ENCODE results near the gene SLC6A12.

SLC6A12 gene

DNA sequence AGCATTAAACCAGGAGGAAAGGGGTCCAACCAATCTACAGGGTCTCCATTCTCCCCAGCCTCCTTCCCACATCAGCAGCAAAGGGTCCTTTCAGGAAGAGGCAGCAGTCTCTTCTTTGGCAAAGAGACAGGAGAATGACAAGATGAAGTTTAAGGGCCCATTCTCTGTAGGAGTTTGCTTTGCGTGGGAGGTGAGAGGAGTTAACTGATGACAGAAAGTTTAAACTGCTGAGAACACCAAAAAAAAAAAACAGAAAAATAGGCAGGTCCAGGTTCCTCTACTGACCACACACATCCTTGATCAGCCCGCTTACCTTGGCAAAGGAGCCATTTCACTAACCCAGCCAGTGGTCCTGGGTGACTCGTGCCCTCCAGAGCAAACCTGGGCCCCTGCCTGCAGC is 43.0 kb upstream of the SLC6A12 start:
- TF ChIP-seq TOX (CRISPR knock-in tag; IDR thresholded peaks at IDR 0.05; ENCODE audit: borderline replicate concordance) = no peak
- TF ChIP-seq, protein P1, sequence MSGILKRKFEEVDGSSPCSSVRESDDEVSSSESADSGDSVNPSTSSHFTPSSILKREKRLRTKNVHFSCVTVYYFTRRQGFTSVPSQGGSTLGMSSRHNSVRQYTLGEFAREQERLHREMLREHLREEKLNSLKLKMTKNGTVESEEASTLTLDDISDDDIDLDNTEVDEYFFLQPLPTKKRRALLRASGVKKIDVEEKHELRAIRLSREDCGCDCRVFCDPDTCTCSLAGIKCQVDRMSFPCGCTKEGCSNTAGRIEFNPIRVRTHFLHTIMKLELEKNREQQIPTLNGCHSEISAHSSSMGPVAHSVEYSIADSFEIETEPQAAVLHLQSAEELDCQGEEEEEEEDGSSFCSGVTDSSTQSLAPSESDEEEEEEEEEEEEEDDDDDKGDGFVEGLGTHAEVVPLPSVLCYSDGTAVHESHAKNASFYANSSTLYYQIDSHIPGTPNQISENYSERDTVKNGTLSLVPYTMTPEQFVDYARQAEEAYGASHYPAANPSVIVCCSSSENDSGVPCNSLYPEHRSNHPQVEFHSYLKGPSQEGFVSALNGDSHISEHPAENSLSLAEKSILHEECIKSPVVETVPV (CRISPR knock-in tag; IDR thresholded peaks at IDR 0.05) = no peak
- TF ChIP-seq PPARA (CRISPR knock-in tag; IDR thresholded peaks at IDR 0.05; ENCODE audit: borderline replicate concordance) = no peak
- no peak for TF ChIP-seq CSDC2 (CRISPR knock-in tag; IDR thresholded peaks at IDR 0.05)
- ATAC-seq = no peak

DNA sequence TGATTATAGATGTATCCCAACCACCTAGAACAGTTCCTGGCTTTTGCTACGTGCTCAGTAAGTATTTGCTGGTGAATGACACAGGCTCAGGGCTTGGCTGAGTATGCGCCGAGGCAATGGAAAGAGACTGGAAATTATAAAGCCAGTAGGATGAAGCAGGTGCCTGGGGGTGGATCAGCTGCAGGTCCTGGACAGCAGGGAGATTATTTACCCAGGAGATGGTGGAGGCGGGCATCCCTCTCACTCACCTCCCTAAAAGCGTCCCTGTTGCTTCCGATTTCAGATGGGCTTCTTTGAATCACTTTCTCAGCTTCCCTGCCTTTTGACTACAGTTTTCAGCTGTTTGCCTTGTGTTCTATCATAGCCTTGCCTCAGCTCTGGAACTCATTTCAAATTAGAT is 42.3 kb upstream of the SLC6A12 start:
- ATAC-seq = no peak
- TF ChIP-seq ISL1 (CRISPR knock-in tag; IDR thresholded peaks at IDR 0.05) (no peak), ZNF70 (CRISPR knock-in tag; IDR thresholded peaks at IDR 0.05) (no peak), ARNTL (CRISPR knock-in tag; IDR thresholded peaks at IDR 0.05; ENCODE audit: borderline replicate concordance, low read depth) (no peak), RARB (CRISPR knock-in tag; IDR thresholded peaks at IDR 0.05) (no peak), PPARA (CRISPR knock-in tag; IDR thresholded peaks at IDR 0.05; ENCODE audit: borderline replicate concordance) (no peak), BACH2 (CRISPR knock-in tag; IDR thresholded peaks at IDR 0.05; ENCODE audit: borderline replicate concordance) (no peak), GLIS3 (CRISPR knock-in tag; IDR thresholded peaks at IDR 0.05) (no peak), SNAI2 (CRISPR knock-in tag; IDR thresholded peaks at IDR 0.05) (no peak), CSDC2 (CRISPR knock-in tag; IDR thresholded peaks at IDR 0.05) (no peak), ZC3H10 (CRISPR knock-in tag; IDR thresholded peaks at IDR 0.05) (no peak), ESRRG (CRISPR knock-in tag; IDR thresholded peaks at IDR 0.05) (no peak), ZNF565 (CRISPR knock-in tag; conservative IDR thresholded peaks at IDR 0.05; ENCODE audit: low read depth) (no peak), OSR1 (CRISPR knock-in tag; IDR thresholded peaks at IDR 0.05) (no peak)
- TF ChIP-seq, protein P2, sequence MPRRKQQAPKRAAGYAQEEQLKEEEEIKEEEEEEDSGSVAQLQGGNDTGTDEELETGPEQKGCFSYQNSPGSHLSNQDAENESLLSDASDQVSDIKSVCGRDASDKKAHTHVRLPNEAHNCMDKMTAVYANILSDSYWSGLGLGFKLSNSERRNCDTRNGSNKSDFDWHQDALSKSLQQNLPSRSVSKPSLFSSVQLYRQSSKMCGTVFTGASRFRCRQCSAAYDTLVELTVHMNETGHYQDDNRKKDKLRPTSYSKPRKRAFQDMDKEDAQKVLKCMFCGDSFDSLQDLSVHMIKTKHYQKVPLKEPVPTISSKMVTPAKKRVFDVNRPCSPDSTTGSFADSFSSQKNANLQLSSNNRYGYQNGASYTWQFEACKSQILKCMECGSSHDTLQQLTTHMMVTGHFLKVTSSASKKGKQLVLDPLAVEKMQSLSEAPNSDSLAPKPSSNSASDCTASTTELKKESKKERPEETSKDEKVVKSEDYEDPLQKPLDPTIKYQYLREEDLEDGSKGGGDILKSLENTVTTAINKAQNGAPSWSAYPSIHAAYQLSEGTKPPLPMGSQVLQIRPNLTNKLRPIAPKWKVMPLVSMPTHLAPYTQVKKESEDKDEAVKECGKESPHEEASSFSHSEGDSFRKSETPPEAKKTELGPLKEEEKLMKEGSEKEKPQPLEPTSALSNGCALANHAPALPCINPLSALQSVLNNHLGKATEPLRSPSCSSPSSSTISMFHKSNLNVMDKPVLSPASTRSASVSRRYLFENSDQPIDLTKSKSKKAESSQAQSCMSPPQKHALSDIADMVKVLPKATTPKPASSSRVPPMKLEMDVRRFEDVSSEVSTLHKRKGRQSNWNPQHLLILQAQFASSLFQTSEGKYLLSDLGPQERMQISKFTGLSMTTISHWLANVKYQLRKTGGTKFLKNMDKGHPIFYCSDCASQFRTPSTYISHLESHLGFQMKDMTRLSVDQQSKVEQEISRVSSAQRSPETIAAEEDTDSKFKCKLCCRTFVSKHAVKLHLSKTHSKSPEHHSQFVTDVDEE (CRISPR knock-in tag; IDR thresholded peaks at IDR 0.05) = no peak

DNA sequence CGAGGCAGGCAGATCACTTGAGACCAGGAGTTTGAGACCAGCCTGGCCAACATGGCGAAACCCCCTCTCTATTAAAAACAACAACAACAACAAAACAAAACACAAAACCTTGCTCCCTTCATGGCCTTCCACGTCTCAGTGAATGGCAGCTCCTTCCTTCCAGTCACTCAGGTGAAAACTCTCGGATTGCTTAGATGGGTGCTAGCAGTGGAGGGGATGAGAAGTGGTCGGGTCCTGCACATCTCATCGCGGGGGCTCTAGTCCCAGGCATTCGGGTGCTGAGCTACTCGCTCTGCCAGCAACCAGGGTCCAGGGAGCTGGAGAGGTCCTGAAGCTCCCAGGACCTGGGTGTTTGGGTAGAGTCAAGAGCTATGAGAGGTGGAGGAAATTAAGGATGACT is 41.0 kb upstream of the SLC6A12 start:
- no peak for ATAC-seq
- no peak for TF ChIP-seq ZNF565 (CRISPR knock-in tag; conservative IDR thresholded peaks at IDR 0.05; ENCODE audit: low read depth)
- TF ChIP-seq, protein P1 (CRISPR knock-in tag; IDR thresholded peaks at IDR 0.05) = no peak
- no peak for TF ChIP-seq BACH2 (CRISPR knock-in tag; IDR thresholded peaks at IDR 0.05; ENCODE audit: borderline replicate concordance)
- TF ChIP-seq RARB (CRISPR knock-in tag; IDR thresholded peaks at IDR 0.05) = no peak
- TF ChIP-seq ZNF70 (CRISPR knock-in tag; IDR thresholded peaks at IDR 0.05) = no peak
- TF ChIP-seq ZFP30 (CRISPR knock-in tag; IDR thresholded peaks at IDR 0.05) = no peak
- TF ChIP-seq PPARA (CRISPR knock-in tag; IDR thresholded peaks at IDR 0.05; ENCODE audit: borderline replicate concordance) = no peak
- TF ChIP-seq, protein P3, sequence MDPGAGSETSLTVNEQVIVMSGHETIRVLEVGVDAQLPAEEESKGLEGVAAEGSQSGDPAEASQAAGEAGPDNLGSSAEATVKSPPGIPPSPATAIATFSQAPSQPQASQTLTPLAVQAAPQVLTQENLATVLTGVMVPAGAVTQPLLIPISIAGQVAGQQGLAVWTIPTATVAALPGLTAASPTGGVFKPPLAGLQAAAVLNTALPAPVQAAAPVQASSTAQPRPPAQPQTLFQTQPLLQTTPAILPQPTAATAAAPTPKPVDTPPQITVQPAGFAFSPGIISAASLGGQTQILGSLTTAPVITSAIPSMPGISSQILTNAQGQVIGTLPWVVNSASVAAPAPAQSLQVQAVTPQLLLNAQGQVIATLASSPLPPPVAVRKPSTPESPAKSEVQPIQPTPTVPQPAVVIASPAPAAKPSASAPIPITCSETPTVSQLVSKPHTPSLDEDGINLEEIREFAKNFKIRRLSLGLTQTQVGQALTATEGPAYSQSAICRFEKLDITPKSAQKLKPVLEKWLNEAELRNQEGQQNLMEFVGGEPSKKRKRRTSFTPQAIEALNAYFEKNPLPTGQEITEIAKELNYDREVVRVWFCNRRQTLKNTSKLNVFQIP (CRISPR knock-in tag; IDR thresholded peaks at IDR 0.05; ENCODE audit: borderline replicate concordance, low read depth) = no peak

DNA sequence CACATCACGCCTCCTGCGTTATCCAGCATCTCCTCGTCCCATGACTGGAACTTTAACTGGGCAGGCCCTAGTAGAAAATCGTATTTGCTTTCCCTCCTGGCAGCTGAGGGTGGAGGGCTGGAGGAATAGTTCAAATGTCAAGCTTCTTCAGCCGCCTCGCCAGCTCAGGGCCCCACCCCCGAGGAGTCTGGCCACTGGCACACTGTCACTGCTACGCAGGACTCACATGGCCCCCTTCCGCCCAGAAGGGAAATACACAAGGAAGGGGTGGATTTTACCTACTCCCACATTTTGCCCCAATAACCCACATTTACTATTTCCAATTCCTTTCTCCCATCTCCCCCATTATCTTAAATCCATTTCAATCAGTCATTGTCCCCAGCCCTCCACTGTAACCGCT is 40.1 kb upstream of the SLC6A12 start:
- ATAC-seq = no peak
- TF ChIP-seq SNAI2 (CRISPR knock-in tag; IDR thresholded peaks at IDR 0.05) = no peak
- TF ChIP-seq ARNTL (CRISPR knock-in tag; IDR thresholded peaks at IDR 0.05; ENCODE audit: borderline replicate concordance, low read depth) = no peak
- TF ChIP-seq ZNF70 (CRISPR knock-in tag; IDR thresholded peaks at IDR 0.05) = no peak

DNA sequence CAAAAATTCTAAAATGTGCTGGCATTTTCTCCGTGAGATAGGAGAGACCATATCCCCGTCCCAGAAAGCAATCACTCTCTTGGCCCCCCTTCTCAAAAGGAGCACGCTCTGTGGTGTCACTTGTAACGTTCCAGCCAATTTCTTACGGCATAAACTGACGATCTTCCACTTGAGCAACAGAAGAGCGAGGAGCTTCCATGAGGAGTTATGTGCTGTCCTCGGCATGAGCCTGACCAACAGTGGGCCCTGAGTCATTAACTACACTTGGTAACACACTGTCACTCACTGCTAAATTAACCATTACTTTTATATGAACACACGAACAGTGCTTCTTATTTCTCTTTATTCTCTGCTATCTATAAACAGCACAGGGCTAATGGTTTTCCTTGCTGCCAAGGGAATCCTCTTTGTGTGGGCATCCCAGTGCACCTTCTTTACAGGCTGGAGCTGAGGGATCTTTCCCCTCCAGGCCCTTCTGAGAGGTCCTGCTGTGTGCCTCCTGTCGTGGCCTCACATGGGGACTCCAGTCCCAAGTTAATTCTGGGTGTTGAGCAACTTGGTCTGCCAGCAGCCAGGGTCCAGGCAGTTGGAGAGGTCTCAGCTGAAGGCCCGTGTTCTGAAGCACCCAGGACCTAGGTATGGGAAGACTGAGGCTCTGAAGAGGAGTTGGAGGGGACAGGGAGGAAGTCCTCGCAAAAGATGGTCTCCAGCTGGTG is 39.3 kb upstream of the SLC6A12 start:
- TF ChIP-seq, protein P1 (CRISPR knock-in tag; IDR thresholded peaks at IDR 0.05) = no peak
- TF ChIP-seq, protein P2 (CRISPR knock-in tag; IDR thresholded peaks at IDR 0.05) = no peak
- TF ChIP-seq, protein P3 (CRISPR knock-in tag; IDR thresholded peaks at IDR 0.05; ENCODE audit: borderline replicate concordance, low read depth) = no peak
- no peak for TF ChIP-seq ZFP30 (CRISPR knock-in tag; IDR thresholded peaks at IDR 0.05)
- no peak for ATAC-seq
